GM21423 (cell line): Measurements from ENCODE around the gene GPR151.

Experiments
- ATAC-seq: cut with Tn5 transposase; IDR thresholded peaks from one replicate; pipeline ENCODE4 v1.9.1; 2021; ENCODE audit warnings: mild to moderate bottlenecking, moderate library complexity; ENCODE audit not compliant: unreplicated experiment

Gene GPR151

DNA sequence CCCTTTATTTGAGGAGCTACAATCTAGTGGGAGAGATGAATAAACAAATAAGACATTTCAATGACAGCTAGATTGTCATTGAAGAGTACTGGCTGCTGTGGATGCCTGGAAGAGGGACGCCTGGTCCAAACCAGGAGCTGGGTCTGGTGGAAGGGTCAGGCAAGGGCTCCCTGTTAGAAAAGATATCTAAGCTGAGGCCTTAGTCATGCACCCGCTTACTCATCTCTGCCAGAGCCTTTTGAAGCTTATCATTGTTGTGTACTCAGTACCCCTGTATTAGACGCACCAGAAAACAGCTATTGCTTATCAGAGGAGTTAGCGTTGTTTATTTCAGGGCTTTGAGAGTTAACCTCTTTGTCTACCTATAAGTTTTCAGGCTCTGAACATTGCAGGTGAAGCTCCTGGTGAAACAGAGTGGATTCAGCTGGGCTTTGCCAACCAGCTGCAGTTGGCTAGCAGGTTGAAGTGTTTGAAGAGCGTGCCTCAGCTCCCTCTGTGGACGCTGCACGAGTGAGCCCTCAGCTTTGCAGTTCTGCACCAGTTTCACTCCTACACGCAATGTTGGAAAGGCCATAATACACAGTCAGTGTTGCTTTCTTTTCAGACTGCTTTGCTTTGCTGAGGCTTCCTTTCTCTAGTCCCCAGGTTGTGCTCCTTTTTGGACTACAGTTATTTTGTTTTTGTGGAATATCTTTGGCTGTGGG, 5.6 kb upstream of the GPR151 start:
- no peak for ATAC-seq

DNA sequence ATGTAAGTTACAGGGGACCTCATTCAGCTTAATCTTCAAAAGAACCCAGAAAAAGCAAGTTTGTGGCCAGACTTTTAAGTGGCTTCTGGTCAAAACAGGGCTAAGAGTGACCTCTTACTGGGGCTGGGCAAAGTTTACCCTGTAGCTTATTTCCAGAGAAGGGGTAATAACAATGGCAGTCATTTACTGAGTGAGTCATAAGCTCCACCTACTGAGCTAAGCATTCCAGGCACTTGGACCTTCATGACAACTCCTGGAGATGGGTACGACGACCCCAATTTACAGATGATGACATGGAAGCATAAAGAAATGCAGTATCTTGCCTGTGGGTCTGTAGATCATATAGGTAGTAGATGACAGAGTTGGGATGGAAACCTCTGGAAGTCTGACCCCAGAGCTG, 4.7 kb upstream of the GPR151 start:
- no peak for ATAC-seq

DNA sequence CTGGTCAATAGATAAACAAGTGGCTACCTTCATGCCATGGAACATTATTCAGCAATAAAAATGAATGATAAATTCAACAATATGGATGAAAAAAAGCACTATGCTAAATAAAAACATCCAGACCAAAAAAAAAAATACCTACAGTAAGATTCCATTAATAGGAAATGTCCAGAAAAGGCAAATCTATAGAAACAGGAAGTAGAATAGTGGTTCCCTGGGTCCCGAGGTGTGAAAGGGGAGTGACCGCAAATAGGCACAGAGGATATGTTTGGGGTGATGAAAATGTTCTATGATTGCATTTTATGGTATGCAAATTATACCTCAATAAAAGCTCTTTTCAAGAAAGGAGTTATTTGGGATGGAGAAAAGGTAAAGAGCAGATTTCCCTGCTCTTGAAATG, 3.6 kb upstream of the GPR151 start:
- no peak for ATAC-seq

DNA sequence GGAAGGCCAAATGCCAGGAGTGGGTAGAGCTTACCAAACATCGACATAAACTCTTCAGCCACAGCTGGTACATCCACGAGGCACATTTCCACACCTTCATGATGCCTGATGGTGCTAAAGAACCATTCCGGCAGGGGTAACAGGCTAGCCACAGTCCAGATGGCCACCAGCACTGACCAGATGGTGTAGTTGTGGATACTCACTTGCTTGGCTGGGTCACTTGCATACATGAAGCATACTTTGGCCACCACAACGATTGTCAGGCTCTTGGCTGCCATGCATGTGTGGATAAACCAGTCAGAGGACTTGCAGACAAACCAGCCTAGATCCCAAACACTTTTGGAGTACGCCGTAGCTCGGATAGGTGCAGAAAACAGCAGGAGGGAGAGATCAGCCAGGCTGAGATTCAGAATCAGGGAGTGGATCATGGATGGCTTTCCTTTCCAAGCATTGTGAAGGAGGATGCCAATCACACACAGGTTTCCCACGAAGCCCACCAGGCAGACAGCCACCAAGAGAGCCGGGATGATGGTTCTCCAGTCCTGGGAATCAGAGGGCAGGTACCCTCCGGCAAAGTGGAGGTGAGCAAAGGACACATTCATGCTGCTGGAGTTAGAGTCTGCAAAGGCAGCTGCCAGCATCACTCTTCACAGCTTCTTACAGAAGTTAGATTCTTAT, 378 bp downstream of the GPR151 start:
- no peak for ATAC-seq

DNA sequence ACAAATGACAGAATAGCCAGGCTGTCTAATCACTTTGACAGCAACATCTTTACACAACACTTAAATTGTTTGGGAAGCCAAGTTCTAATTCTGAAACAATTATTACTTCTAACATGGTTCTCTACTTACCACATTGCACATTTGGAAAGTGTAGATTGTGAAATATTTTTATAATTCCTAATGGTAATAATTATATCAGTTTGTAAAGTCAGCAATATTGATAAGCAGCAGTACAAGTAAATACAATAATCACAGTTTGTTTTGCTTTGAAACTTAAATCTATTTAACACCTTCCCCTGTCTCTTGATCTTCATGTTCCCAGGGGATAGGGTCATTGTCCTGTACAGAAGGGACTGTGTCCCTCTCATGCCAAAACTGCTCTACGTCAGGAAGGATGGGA, 1.4 kb downstream of the GPR151 start:
- ATAC-seq, result no peak

DNA sequence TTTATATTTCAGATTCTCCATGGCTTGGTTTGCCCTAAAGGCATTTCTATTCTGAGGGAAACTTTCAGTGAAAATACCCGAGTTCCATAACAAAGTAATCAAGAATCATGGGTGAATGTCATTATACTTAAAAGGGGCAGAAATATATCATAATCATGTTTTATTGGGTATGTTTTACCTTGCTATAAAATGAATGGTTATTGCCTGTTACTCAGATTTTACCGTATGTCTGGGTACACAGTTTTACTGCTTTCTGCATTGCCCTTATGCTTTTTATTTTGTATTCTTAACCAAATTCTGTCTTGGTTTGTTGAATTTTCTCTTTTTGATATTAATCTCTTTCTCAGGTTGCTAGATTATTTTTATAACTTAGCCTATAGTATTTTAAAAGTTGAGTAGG, 2.5 kb downstream of the GPR151 start:
- no peak for ATAC-seq

DNA sequence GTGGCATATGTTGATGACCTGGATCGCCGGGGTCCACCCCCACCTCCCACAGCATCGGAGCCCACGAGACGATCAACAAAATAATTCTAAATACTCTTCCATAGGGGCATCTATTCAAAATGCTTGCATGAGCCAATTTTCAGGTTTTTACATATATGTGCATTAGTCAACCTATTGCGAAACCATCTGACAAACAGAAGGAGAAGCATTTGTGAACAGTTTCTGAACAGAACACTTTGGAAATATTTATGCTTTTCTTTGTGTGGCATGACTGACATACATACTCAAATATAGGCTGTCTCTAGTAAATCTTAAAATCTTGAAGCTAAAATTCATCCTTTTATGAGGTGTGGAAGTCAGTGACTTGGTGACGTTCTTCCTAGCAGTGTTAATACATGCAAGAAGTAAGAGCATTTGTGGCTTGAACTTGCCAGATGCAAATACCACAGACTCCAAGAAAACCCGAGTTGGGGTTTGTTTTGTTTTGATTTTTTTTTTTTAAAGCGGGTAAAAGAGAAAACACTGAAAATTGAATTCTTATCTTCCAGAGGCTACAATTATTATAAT, 5.3 kb downstream of the GPR151 start:
- no peak for ATAC-seq

DNA sequence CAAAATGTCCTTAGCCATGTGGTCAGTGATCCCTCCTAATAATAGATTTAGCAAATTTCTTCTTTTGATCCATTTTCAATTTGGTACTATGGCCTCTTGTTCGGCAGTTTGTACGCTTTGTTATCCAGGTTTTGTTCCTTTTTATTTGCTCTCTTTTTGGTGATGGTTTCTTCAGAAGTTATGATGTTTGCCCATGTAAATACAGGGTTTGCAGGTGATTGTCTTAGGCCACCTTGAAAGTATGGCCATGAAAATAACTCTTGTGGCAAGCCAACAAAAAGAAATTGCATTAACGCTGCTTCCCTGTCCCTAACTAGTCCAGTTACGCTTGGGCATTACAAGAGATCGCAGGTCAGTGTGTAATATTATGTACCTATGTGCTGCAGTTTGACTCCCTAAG, 8.6 kb downstream of the GPR151 start:
- ATAC-seq, result no peak

DNA sequence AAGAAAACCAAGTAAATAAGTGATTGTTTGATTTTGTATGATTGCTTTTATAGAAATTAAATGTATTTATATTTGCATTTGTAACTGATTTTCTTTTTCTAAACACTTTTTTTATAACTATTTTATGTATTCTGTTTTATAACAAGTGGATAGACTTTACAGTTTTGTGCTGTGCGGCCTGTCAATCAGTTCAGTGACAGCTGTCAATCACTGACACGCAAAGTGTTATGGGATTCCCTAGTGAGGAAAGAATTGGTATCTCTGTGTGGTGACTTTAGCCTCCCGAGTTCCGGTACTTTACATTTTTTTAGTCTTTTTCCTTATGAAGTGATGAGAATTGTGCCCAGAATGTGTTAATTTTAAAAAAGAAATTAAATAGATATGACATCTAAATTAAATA, 16.3 kb downstream of the GPR151 start:
- no peak for ATAC-seq

DNA sequence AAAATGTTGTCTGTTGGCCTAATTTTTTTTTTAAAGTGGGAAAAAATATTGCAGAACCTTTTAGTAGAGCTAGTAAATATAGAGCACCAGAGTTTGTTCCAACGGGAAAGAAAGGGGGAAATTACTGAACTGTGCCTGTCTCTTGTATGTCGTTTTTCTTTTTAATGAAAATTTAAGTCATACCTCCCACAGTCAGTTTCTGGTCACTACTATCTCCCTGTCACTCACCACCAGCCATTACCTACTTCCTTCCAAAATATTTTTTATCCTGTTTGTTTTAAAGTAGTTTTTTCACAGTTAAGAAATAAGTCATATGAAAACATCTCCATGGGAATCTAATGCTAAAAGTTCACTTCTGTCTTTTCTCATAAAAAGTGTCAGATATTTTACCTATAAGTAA, 21.3 kb downstream of the GPR151 start:
- no peak for ATAC-seq

DNA sequence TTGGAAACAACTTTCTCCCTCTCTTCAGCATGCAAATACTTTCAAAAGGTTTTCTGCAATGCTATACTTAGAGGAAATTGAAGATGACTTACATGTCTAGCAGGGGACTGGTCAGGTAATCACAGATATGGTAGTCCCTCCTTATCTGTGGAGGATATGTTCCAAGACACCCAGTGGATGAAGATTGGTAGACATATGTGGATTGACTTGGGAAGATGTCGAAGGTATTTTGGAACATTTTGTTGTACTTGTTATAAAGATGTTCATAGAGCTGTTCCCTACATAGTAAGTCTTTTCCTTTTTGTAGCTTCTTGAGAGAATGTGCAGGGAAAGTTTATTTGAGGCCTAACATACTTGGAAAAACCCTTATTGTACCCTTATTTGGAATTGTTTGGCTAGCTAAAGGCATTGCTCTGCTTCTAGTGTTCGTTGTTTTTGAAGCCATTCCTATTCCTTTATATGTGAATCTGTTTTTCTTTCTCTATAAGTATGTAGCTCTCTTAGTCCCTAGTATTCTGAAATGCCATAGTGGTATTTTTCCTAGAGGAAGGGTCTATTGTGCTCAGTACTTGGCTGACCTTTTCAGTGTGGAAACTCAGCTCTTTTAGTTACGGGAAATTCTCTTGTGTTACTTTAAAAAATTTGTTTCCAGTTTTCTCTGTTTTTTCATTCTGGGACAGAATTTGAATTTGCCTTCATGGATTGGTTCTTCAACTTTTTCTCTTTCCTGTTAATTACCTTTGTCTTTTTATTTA, 25.7 kb downstream of the GPR151 start:
- ATAC-seq, result no peak

DNA sequence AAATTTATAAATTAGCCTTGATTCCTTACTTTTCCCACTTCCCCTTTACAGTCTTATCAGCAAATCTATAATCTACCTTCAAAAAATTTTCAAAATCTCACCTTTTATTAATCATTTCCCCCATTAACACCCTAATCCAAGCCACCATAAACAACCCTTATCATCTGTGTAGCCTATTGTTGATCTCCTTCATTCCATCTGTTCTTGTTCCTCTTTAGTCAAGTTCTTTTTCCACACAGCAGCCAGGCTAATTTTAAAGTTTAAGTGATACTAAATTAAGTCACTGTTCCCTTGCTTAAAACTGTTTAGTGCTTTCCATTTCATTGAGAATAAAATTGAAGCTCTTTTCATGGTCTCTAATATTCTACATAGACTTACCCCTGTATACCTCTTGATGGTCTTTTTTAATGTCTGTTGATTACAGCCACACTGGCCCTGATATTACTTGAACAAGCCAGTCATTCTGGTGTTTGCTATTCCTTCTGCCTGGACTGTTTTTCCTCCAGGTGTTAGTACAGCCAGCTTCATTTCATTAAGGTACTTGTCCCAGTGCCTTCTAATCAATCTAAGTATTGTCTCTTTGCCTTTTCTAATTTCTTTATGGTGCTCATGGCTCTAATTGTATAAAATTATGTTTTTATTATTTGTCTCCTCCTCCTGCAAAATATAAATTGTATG, 31.1 kb downstream of the GPR151 start:
- no peak for ATAC-seq

DNA sequence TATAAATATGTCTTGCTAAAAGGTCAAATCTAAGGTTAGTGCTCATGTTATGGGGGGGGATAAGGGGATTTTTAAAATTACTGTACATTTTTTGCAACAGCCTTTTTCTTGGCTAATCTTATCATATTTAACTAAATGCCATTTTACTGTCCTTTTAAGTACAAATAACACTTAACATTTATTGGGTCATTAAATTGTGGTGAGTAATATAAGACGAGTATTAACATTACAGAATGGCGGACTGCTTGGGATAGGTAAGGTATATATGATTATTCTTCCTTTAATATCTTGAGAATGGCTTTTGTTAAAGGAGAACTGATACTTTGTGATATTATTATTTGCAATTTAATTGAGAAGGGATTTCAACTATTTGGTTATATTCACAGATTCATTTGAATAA, 33.2 kb downstream of the GPR151 start:
- no peak for ATAC-seq

DNA sequence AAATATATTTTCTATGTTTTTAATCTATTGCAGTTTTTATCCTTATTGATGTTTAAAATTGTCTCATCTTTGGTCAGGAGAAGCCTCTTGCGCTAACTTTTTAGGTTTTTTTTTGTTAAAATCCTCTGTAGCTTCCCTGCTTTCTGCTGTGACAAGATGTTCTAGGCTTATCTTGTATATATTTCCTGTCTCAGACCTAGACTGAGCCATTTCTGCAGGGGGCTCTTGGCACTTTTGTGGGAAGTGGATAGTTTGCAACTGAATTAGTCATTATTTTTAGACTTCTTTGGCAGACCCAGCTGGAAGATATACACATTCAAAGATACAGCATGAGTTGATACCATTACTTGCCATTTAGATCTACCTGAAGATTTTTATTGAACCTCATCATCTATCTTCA, 40.1 kb downstream of the GPR151 start:
- no peak for ATAC-seq

DNA sequence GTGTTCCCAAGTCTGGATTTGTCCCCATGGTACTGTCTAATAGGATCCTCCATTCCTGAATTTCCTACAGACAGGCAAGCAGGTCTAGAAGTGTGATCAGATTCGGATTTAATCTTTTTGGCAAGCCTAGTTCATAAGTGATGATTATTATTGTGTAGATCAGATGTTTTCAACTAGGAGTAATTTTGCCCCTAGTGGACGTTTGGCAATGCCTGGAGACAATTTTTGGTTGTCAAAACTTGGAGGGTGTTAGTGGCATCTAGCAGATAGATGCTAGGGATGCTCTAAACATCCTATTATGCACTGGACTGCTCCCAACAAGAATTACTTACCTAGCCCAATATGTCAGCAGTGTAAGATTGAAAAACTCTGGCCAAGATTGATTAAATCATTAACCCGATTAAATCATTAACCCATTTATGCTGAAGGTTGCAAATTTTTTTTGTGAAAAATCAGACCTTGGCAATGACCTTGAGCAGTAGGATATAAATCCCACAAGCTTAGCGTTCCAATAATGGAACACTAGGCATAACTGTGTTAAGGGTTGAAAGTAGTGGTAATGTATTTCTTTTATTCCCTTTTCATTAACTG, 40.7 kb downstream of the GPR151 start:
- no peak for ATAC-seq

DNA sequence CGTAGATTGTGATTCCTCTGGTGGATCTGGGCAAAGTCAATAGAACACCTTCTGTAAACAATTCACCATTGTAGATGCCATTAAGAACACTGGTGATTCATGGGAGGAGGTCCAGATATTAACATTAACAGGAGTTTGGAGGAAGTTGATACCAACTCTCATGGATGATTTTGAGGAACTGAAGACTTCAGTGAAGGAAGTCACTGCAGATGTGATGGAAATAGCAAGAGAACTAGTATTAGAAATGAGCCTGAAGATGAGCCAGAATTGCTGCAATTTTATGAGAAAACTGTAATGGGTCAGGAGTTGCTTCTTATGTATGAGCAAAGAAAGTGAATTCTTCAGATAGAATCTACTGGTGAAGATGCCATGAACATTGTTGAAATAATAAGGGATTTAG, 41.9 kb downstream of the GPR151 start:
- ATAC-seq, result no peak

DNA sequence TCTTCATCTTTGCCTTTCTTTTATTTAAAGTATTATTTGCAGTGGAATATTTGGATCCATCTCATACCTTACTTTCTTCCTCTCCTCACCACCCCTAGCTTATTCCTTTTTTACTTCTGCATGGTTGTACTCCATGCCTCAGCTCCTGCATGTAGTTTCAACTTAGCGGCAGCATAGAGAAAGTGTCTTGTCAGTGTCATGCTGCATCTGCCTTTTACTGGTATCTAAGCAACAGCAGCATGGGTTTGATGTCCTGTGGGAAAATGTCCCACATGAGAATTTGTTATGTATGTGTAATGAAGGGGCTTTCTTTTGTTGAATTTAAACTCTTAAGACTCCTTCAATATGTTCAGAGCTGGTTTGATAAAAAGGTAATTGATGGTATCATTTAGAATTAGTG, 48.2 kb downstream of the GPR151 start:
- no peak for ATAC-seq

DNA sequence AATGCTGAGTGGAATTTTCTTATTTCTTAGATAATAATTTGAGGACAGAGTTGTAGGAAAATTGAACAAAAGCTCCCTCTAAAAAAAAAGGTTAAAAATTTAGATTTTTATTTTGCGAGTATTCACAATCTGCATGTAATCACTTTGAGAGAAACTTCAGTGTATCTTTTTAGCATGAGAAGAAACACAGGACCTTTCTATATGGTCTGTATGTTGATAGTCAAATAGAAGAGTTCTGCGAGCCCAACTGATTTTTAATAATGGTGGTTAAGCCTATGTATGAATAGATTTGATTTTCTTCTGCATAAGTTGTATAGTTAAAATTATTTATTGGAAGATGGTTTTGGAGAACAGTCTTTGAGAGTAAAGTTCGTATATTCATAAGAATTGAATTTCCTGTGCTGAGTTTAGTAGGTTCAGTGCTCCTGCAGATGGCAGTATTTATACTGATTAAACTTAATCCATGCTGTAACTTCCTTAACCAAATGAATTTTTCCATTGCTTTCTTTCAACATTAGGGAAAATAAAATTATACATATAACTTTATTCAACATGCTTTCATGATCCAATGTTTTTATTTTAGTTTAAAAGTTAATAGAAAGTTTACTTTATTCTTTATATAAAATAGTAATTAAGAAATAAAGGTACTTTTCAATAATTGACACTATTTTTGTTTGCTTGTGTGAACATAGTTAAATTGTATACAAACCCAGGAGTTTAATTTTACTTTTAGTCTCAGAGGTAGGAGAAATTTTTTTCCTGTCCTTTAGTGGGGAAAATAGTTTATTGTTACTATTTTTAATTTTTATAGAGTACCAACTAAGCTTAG, 49.3 kb downstream of the GPR151 start:
- no peak for ATAC-seq

DNA sequence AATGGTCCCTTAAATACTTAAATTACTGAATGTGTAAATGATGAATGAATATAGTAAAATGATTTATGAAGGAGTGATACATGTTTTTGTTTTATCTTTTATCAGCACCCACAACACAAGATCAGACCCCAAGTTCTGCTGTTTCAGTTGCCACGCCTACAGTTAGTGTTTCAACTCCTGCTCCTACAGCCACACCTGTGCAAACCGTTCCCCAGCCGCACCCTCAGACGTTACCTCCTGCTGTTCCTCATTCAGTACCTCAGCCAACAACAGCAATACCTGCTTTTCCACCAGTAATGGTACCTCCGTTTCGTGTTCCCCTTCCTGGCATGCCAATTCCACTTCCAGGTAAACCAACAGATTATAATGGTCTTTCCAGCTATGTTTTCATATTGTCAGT, 52.5 kb downstream of the GPR151 start:
- ATAC-seq, result no peak
